GM21737 (cell line): ENCODE results near the gene ADGRG1.

Experiments used
- ATAC-seq: cut with Tn5 transposase; IDR thresholded peaks from one replicate; pipeline ENCODE4 v1.9.1; 2021; ENCODE audit warnings: mild to moderate bottlenecking, moderate library complexity; ENCODE audit not compliant: unreplicated experiment

ADGRG1 gene

GRCh38 chr16:57647136-57647875, 18.9 kb downstream of the ADGRG1 start:
- no peak for ATAC-seq

GRCh38 chr16:57648125-57648524, 19.7 kb downstream of the ADGRG1 start:
- ATAC-seq = no peak

- ATAC-seq = no peak
Measured at GRCh38 chr16:57648581-57649442, 20.4 kb downstream of the ADGRG1 start.

GRCh38 chr16:57649443-57649751, 21.0 kb downstream of the ADGRG1 start:
- no peak for ATAC-seq

- ATAC-seq = no peak
Measured at GRCh38 chr16:57649846-57650245, 21.4 kb downstream of the ADGRG1 start.

GRCh38 chr16:57651344-57652333, 23.2 kb downstream of the ADGRG1 start:
- no peak for ATAC-seq

- ATAC-seq = no peak
Measured at GRCh38 chr16:57652695-57653471, 24.5 kb downstream of the ADGRG1 start.

- no peak for ATAC-seq
Measured at GRCh38 chr16:57653936-57654335, 25.5 kb downstream of the ADGRG1 start.

GRCh38 chr16:57656342-57656955, 28.0 kb downstream of the ADGRG1 start:
- no peak for ATAC-seq

GRCh38 chr16:57657228-57657627, 28.8 kb downstream of the ADGRG1 start:
- no peak for ATAC-seq

GRCh38 chr16:57658130-57658877, 29.9 kb downstream of the ADGRG1 start:
- ATAC-seq = no peak

- no peak for ATAC-seq
Measured at GRCh38 chr16:57658878-57659674, 30.6 kb downstream of the ADGRG1 start.

GRCh38 chr16:57660715-57661463, 32.5 kb downstream of the ADGRG1 start:
- no peak for ATAC-seq

- no peak for ATAC-seq
Measured at GRCh38 chr16:57661510-57661909, 33.1 kb downstream of the ADGRG1 start.

- ATAC-seq = no peak
Measured at GRCh38 chr16:57661936-57662906, 33.8 kb downstream of the ADGRG1 start.

GRCh38 chr16:57663436-57663835, 35.0 kb downstream of the ADGRG1 start:
- ATAC-seq = no peak
